Coronary artery (tissue), 2 donors: ENCODE measurements around the gene ADGRA1.

Source experiments
- DNase-seq: peaks from one replicate; pipeline ENCODE4 v3.0.0-alpha.2; 2017; ENCODE audit warnings: low spot score
- H3K27ac ChIP-seq, 2 donors: fragments of 200-600 bp; sonication (generic); one replicate each; pipeline ENCODE4 v1.5.1; 2016 to 2019
- H3K4me3 ChIP-seq: fragments of 200-600 bp; sonication (generic); 2 replicates; pipeline ENCODE4 v1.5.1; 2016; ENCODE audit warnings: mild to moderate bottlenecking, moderate library complexity
- TF ChIP-seq, protein P1 (sequence below): fragments of 200-600 bp; sonication (generic); IDR thresholded peaks from one replicate; pipeline ENCODE4 v1.5.1; 2019; ENCODE audit warnings: antibody characterized with exemption

The ADGRA1 gene

GRCh38 chr10:133140417-133141143 lies 52.9 kb downstream of the ADGRA1 start:
- no peak for DNase-seq
- no peak overlapping the region for H3K4me3 ChIP-seq
- no peak overlapping the region for H3K27ac ChIP-seq
- TF ChIP-seq, protein P1, sequence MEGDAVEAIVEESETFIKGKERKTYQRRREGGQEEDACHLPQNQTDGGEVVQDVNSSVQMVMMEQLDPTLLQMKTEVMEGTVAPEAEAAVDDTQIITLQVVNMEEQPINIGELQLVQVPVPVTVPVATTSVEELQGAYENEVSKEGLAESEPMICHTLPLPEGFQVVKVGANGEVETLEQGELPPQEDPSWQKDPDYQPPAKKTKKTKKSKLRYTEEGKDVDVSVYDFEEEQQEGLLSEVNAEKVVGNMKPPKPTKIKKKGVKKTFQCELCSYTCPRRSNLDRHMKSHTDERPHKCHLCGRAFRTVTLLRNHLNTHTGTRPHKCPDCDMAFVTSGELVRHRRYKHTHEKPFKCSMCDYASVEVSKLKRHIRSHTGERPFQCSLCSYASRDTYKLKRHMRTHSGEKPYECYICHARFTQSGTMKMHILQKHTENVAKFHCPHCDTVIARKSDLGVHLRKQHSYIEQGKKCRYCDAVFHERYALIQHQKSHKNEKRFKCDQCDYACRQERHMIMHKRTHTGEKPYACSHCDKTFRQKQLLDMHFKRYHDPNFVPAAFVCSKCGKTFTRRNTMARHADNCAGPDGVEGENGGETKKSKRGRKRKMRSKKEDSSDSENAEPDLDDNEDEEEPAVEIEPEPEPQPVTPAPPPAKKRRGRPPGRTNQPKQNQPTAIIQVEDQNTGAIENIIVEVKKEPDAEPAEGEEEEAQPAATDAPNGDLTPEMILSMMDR = no peak

- TF ChIP-seq, protein P1 = no peak
- Histone ChIP-seq H3K27ac (no peak overlapping the region), H3K4me3 (no peak overlapping the region)
- DNase-seq = no peak
Measured at GRCh38 chr10:133141144-133141957, 53.6 kb downstream of the ADGRA1 start.

DNA sequence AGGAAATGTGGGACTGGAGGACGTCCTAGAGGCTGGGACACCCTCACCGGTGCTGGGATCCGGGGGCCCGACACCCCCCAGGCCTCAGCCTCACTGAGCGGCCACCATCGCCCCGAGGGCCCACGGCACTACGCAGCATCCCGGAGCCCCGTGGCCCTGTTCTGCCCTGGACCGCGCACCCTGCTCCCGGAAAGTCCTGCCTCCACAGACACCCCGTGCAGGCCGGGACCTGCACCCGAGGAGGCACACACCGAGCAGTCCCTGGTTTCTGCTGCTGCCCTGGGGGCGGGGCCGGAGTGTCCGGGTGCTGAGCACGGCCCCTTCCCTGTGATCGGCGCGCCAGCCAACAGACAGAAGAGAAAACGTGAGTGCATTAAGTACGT lies 54.2 kb downstream of the ADGRA1 start:
- Histone ChIP-seq H3K27ac (no peak overlapping the region), H3K4me3 (no peak overlapping the region)
- no peak for DNase-seq
- TF ChIP-seq, protein P1 = no peak

GRCh38 chr10:133142523-133143199 lies 54.9 kb downstream of the ADGRA1 start:
- DNase-seq = no peak
- H3K4me3 ChIP-seq = no peak overlapping the region
- no peak overlapping the region for H3K27ac ChIP-seq
- TF ChIP-seq, protein P1 = no peak

DNA sequence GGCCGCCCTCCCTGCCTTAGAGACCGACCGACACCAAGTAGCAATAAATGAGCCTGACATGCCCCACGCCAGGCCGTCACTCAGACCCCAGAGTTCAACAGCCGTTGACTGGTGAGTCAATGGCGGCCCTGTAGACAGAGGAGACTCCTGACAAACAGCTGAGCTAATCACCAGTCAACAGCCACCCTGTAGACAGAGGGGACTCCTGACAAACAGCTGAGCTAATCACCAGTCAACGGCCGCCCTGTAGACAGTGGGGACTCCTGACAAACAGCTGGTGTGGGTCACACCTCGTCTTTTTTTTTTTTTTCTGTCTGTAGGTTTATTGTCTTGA lies 55.4 kb downstream of the ADGRA1 start:
- TF ChIP-seq, protein P1 = no peak
- H3K4me3 ChIP-seq = no peak overlapping the region
- H3K27ac ChIP-seq = no peak overlapping the region
- DNase-seq = no peak

DNA sequence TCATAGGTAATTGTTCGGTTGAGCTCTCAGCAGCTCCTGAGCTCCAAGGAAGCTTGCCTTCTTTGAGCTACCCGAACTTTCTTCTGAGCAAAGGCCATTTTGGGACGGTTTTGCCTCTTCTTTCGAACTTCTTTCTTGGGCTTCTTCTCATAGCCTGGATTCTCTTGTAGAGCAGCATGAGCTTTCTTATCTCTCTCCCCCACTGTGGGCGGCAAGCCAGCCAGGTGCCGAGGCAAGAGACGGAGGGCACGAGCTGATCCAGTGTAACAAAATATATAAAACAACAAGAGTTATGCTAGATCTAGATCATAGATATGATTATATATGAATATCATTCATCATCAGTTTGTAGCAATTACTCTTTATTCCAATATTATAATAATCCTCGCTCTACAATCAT lies 55.8 kb downstream of the ADGRA1 start:
- no peak for DNase-seq

More for the DNA sequence above, 55.8 kb downstream of the ADGRA1 start:
- TF ChIP-seq, protein P1 = no peak
- H3K4me3 ChIP-seq = no peak overlapping the region
- no peak overlapping the region for H3K27ac ChIP-seq
